Activated T-cell treated with anti-CD3 and anti-CD28 coated beads, Interleukin-2, amount 50 U/mL, for 1 hour (primary cell): ENCODE measurements around the gene CLDN7.

Experiments
- DNase-seq: peaks from one replicate; pipeline ENCODE4 v3.0.0-alpha.2; 2020

CLDN7 gene

GRCh38 chr17:7235693-7236665 lies 26.3 kb downstream of the CLDN7 start:
- DNase-seq: no peak

- peak; percentile 92 for DNase-seq
Measured at GRCh38 chr17:7234083-7234951, 28.0 kb downstream of the CLDN7 start, which contains the start of gene DVL2. DVL2 (minus strand) TSS chr17:7234517; CDS start chr17:7234262, 255 bp downstream.

- no peak for DNase-seq
Measured at GRCh38 chr17:7233701-7234082, 28.6 kb downstream of the CLDN7 start.

- no peak for DNase-seq
Measured at GRCh38 chr17:7232114-7232513, 30.2 kb downstream of the CLDN7 start.

- DNase-seq: no peak
Measured at GRCh38 chr17:7229504-7229903, 32.8 kb downstream of the CLDN7 start.

- no peak for DNase-seq
Measured at GRCh38 chr17:7228920-7229319, 33.4 kb downstream of the CLDN7 start.

- DNase-seq: no peak
Measured at GRCh38 chr17:7226721-7227710, 35.3 kb downstream of the CLDN7 start.

- no peak for DNase-seq
Measured at GRCh38 chr17:7225711-7226331, 36.5 kb downstream of the CLDN7 start.

- DNase-seq: no peak
Measured at GRCh38 chr17:7224661-7225111, 37.6 kb downstream of the CLDN7 start.

GRCh38 chr17:7224110-7224509 lies 38.2 kb downstream of the CLDN7 start:
- DNase-seq: no peak

- no peak for DNase-seq
Measured at GRCh38 chr17:7223375-7223774, 38.9 kb downstream of the CLDN7 start.

- no peak for DNase-seq
Measured at GRCh38 chr17:7222972-7223292, 39.3 kb downstream of the CLDN7 start.

GRCh38 chr17:7222093-7222971 lies 39.9 kb downstream of the CLDN7 start:
- DNase-seq: no peak

GRCh38 chr17:7221278-7222092 lies 40.8 kb downstream of the CLDN7 start:
- no peak for DNase-seq

- peak; percentile 70 for DNase-seq
Measured at GRCh38 chr17:7220593-7221277, 41.5 kb downstream of the CLDN7 start.

GRCh38 chr17:7219812-7220592 lies 42.3 kb downstream of the CLDN7 start, which contains the start of the genes ACADVL and DLG4:
ACADVL (plus strand) TSS chr17:7219938; CDS start chr17:7219985, 47 bp downstream.
DLG4 (minus strand) TSS chr17:7219836.
- peak; percentile 80 for DNase-seq

- no peak for DNase-seq
Measured at GRCh38 chr17:7219229-7219811, 43.0 kb downstream of the CLDN7 start.

- no peak for DNase-seq
Measured at GRCh38 chr17:7218758-7219157, 43.5 kb downstream of the CLDN7 start.
